GM15510 (cell line): ENCODE measurements around the gene SLA2.

Experiments used
- POLR2A ChIP-seq: IDR thresholded peaks from 3 replicates; pipeline ENCODE4 v1.6.1; 2011; ENCODE audit warnings: borderline replicate concordance; ENCODE audit not compliant: insufficient read length; ENCODE audit errors: extremely low read depth

Gene SLA2

GRCh38 chr20:36645998-36646397 is at the start of gene SLA2:
Gene SLA2 (minus strand): TSS chr20:36646196. CDS start chr20:36641335, 4,861 bp downstream.
- peak; percentile 17 for TF ChIP-seq POLR2A

GRCh38 chr20:36688630-36689029 is 42.6 kb upstream of the SLA2 start:
- no peak for TF ChIP-seq POLR2A

- no peak for TF ChIP-seq POLR2A
Measured at GRCh38 chr20:36687850-36688249, 41.9 kb upstream of the SLA2 start.

GRCh38 chr20:36686944-36687343 is 40.9 kb upstream of the SLA2 start:
- TF ChIP-seq POLR2A, result no peak

GRCh38 chr20:36686504-36686903 is 40.5 kb upstream of the SLA2 start:
- TF ChIP-seq POLR2A, result no peak

- TF ChIP-seq POLR2A, result no peak
Measured at GRCh38 chr20:36684747-36685146, 38.8 kb upstream of the SLA2 start.

GRCh38 chr20:36682311-36682710 is 36.3 kb upstream of the SLA2 start:
- no peak for TF ChIP-seq POLR2A

GRCh38 chr20:36677422-36677771 is 31.4 kb upstream of the SLA2 start:
- no peak for TF ChIP-seq POLR2A

- no peak for TF ChIP-seq POLR2A
Measured at GRCh38 chr20:36676701-36677421, 30.9 kb upstream of the SLA2 start.

- TF ChIP-seq POLR2A, result no peak
Measured at GRCh38 chr20:36672991-36673390, 27.0 kb upstream of the SLA2 start.

GRCh38 chr20:36670665-36671357 is 24.8 kb upstream of the SLA2 start:
- no peak for TF ChIP-seq POLR2A

- TF ChIP-seq POLR2A, result no peak
Measured at GRCh38 chr20:36666181-36666740, 20.3 kb upstream of the SLA2 start.

GRCh38 chr20:36663031-36663430 is 17.0 kb upstream of the SLA2 start:
- no peak for TF ChIP-seq POLR2A

- TF ChIP-seq POLR2A, result no peak
Measured at GRCh38 chr20:36658300-36658699, 12.3 kb upstream of the SLA2 start.

- TF ChIP-seq POLR2A, result no peak
Measured at GRCh38 chr20:36656733-36657132, 10.7 kb upstream of the SLA2 start.

- TF ChIP-seq POLR2A, result no peak
Measured at GRCh38 chr20:36655004-36655403, 9.0 kb upstream of the SLA2 start.
